CD4-positive, alpha-beta T cell treated with Interleukin-1 beta for 1 hour (primary cell): ENCODE data around the gene ERF.

Experiments
- DNase-seq, 2 donors: peaks; one replicate each; pipeline ENCODE4 v3.0.0-alpha.2; 2020 to 2022

ERF gene

DNA sequence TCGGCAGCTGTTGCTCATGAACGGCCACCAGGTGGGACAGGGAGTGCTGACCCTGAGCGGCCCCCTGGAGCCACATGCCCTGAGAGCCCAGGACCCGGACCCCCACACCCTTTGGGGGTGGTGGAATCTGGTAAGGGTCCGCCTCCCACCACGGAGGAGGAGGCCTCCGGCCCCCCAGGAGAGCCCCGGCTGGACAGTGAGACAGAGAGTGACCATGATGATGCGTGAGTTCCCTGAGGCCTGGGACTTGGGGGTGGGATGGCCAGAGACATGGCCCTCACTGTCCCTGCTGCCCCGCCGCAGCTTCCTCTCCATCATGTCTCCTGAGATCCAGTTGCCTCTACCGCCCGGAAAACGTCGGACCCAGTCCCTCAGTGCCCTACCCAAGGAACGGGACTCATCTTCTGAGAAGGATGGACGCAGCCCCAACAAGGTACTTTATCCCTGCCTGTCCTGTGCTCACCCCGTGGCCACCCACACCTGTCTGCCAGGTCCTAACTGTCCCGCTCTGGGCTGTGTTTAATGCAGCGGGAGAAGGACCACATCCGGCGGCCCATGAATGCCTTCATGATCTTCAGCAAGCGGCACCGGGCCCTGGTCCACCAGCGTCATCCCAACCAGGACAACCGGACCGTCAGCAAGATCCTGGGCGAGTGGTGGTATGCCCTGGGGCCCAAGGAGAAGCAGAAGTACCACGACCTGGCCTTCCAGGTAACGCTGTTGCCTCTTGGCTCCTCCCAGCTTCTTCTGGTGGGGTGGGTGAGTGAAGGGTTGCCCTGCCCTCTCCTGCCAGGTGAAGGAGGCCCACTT, 32.3 kb upstream of the ERF start:
- no peak for DNase-seq

DNA sequence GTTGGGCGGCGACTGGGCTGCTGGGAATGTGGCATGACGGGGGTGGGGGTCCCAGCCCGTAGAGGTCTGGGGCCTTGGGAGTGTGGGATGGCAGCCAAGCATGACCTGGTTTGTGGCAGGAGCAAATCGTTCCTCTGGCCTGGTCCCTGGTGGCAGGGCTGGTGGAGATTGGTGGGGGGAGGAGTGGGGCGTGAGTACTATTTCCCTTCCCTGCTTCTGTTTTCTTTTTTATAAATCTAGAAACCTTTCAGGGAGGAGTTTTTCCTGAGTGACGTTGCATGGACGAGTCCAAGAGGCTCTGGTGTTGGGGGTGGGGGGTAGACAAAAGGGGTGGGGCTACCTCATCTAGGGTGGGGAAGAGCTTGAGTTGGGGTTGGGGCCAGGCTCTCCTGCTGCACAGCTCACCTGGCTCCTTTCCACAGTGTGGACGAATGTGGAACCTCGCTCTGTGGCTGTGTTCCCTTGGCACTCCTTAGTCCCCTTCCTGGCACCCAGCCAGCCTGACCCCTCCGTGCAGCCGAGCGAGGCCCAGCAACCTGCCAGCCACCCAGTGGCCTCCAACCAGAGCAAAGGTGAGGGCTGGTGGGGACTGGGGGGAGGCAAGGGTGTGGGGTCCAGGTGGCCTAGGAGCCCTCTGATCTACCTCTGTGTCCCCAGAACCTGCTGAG, 31.6 kb upstream of the ERF start:
- DNase-seq: no peak

DNA sequence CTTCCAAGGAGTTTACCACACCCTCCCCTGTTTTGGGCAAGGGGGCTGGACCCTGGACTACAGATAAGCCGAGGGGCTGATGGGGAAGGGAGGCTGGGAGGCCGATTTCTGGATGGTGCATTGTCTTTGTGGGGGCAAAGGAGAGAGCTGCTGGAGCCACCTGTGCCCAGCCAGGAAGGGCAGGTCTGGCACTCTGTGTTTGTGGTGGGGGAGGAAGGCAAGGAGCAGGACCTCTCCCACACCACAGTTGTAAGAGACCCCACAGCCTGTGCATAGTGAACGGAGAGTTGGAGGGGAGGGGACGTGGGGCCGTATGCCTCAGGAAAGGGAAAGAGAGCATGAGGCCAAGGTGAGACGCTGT, 31.0 kb upstream of the ERF start:
- no peak for DNase-seq

DNA sequence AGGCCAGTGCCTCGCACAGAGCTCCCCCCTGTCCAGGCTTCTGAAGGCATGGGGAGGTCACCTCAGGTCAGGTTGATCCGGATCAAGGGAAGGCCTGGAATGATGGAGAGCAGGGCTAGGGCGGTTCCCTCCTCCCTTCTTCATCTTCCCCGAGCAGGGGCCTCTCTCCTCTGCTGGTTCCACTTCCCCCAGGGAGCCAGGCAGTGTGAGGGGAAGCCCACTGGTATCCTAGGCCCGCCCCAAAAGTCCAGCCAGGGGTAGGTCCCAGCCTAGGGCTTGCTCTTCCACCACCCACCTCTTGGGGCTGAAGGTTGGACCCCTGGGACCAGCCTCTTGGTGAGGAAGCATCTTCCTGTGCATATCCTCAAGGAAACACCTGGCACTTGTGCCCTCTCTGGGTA, 30.6 kb upstream of the ERF start:
- peak in 1 of 2 donors; percentile 31 for DNase-seq

DNA sequence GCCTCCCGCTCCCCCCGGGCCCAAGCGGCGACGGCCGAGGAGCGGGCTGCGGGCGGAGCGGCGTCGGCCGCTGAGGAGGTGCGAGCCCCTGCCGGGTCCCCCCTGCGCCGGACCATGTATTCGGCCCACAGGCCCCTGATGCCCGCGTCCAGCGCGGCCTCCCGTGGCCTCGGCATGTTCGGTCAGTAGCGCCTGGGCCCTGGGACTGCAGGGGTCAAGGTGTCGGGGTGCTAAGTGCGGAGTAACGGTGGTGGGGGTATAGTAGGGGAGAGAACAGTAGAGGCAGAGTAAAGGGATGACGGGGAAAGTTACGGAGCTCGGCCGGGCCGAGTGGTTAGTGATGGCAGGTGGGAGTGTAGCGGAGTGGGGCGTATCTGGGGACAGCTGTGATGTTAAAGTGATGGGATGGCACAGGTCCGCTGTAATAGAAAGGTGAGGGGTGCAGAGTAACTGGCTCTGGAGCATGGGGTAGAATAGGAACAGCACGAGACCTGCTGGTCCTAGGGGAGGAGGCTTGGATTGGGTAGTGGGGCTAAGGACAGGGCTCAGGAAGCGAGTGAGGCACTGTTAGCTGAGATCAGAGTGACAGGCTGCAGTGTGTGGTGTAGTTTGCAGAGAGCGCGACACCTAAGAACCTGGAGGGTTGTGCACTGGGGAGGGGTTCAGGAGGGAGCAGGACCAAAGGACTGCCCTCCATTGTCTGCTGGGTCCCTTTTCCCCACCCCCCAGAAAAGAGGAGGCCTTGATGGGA, 29.8 kb upstream of the ERF start:
- DNase-seq: no peak

DNA sequence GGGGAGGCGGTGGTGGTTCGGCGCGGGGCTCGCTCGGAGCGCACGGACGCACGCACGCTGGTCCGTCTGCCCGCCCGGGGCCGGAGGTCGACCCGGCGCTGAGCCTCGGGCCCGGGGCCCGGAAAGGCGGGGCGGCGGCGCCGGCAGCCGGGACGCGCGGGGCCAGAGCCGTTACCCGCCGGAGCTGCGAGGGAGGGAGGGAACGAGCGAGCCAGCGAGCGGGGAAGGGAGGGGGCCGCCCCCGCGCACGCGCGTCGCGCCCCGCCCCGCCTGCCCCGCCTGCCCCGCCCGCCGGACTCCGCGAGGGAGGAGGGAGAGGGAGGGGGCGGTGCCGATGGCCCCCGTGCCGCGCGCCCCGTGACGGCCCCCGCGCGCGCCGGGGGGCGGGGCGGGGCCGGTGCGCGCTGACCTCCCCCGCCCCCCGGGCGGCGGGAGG, 29.2 kb upstream of the ERF start:
- DNase-seq: peak; percentile 91

DNA sequence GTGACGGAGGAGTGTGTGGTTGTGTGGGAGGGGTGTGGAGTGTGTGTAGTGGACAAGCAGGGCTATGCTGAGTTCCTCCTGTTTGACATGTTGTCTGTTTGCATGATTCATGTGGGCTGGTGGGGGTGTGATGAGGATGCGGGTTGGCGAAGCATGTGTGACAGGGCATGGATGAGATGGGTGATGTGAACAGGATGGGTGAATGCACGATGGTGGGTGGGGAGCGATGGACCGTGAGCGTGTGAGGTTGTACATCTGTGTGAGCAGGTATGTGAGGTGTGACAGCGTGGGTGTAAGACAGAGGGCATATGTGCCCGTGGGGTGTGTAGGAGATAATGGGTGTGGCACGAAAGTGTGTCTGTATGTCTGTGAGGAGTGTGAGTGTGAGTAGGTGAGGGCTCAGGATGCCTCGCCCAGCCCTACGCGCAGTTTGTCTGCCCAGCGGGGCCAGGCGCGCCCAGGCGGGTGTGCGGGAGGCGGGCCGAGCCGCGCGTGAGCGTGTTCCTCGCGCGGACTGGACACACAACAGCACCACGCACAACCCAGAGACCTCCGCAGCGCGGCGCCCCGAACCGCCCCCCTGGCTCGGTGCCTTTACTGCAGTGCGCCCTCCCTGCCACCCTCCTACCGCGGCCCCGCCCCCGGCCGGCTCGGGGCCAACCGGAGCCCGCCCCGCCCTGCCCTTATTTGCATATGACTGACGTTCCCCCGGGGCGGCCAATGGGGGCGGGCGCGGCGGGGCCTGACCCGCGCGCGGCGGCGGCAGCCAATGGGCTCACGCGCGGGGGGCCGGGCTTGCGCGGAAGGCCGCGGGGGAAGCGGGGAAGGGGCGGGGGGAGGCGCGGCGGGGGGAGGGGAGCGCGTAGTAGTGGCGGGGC, 28.5 kb upstream of the ERF start:
- peak; percentile 97 for DNase-seq

DNA sequence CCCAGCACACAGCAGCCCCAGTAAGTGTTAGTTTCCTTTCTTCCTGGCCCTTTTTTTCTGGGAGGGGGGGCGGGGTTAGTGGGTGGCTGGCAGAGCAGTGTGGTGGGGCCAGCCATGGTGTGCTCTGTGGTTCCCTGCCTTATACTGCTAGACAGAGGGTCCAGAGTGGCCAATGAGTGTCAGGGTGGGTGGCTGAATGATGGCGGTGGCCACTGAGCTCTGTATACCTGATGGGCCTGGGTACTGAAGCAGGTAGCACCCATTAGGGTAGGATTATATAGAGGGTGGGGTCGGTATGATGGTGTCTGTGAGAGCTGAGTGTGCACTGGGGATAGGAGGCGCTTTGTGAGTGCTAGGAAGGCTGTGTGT, 27.9 kb upstream of the ERF start:
- no peak for DNase-seq

DNA sequence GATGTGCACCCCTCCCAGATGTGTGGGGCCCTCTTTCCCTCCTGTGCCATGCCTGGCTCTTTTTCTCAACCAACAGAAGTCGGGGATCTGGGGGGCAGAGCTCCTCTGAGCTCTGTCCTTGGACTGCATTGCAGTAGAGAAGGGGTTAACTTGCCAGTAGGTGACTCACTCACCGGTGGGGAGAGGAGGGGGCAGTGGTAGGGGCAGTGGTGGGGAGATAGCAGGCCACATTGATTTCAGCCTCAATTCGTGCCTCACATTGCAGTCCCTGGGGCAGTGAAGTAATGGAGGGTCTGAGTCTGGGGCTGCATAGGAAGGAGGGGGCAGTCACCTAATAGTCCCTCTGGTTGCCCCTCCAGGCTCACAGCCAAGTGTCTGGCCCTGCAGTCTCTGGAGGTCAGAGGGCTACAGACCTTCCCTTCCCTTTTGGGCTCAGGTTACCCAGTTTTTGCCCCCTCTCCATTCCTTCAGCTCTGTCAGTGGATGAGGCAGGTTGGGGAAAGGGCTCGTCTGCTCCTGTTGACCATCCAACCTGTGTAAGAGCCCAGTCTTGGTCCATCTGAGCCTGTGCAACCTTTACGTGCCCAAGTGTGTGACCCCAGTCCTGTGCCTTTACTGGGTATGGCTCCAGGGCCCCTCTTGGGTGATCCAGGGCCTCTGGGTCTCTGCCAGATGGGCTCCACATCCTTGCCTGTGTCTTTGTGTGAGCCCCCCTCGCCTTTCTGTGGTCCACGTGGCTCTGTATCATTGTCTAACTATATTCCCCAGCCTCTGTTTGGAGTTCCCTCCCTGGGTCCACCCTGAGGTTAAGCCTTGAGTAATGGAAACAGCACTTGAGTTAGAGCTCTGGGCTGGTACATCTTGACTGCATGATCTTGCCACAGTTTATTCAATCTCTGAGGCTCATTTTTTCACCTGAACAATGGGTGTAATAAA, 27.2 kb upstream of the ERF start:
- no peak for DNase-seq

DNA sequence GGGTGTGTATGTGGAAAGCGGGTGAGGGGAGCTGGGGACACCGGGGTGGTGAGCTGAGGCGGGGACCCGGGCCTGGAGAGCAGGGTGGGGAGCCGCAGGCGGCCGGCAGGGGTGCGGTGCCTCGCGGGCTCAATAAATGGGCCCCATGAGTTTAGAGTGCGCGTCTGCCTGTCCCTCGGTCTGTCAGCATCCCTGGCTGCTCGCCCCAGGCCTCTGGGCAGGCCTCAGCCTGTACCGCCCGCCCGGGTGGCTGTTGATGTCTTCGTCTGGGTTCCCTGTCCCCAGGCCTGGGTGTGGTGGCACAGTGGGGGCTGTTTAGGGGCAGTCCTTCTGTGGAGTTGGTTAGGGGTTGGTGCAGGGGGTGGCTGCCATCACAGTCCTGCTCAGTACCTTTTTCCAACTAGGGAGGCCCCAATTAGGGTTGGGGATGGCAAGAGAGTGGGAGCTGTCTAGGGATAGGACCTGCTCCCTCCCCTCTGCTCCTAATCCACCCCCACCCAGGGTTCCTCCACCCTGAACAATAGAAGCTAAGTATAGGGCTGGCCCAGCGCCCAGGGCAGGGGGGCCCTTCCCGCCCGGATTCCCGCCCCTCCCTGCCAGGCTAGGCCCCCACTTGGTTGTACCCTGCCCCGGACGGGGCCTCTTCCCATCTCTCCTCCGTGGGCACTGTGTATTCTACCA, 26.4 kb upstream of the ERF start:
- DNase-seq: peak; percentile 36 to 37

DNA sequence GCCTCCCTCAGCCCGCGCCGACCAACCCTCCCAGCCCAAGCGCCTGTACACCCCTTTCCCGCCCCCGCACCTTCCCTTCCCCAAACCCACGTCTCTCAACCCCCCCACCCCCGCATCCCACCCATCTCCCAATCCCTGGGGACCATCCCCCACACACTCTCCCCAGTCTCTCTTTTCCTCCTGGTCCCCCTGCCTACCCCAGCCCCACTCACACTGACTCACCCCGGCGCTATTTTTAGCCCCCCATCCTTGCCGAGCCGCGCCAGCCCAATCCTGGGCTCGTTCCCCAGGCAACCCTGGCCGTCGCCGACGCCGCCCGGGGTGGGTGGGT, 25.9 kb upstream of the ERF start:
- no peak for DNase-seq

DNA sequence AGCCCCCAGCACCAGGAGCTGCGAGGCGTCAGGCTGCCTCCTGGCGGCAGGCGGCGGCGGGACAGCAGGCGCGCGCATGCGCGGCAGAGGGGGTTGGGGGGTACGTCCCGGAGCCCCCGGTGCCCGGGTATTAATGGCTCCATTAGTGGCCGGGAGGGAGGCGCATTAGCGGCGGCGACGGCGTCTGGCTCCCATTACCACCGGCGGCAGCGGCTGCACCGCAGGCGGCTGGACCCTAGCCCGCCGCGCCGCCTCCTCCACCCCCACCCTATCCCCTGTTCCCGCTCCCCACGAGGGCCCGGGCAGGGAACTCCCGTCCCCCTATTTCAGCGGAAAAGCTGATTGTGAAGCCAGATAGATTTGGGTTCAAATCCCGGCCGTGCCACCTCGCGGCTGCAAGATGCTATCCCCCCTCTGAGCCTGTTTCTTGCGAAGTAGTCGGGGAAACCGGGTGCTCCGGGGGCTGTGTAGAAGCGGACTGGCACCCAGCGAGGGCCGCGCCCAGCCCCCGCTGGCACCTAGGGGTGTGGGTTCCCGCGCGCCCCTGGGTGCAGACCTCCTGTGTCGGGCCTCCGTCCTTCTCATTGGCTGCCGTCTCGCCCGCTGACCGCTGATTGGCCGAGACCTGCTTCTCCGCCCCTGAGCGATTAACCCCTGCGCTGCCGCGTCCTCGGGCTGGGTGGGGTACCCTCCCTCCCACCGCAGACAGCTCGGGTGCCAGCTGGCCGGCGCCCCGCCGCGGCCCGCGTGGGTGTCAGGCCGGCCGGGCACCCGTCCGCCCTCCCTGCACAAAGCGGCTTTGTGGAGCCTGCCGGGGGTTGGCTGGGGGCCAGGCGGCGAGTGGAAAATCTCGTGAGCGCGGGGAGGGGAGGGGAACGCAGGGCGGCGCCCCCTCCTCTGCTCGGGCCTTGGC, 25.2 kb upstream of the ERF start:
- peak; percentile 90 for DNase-seq

DNA sequence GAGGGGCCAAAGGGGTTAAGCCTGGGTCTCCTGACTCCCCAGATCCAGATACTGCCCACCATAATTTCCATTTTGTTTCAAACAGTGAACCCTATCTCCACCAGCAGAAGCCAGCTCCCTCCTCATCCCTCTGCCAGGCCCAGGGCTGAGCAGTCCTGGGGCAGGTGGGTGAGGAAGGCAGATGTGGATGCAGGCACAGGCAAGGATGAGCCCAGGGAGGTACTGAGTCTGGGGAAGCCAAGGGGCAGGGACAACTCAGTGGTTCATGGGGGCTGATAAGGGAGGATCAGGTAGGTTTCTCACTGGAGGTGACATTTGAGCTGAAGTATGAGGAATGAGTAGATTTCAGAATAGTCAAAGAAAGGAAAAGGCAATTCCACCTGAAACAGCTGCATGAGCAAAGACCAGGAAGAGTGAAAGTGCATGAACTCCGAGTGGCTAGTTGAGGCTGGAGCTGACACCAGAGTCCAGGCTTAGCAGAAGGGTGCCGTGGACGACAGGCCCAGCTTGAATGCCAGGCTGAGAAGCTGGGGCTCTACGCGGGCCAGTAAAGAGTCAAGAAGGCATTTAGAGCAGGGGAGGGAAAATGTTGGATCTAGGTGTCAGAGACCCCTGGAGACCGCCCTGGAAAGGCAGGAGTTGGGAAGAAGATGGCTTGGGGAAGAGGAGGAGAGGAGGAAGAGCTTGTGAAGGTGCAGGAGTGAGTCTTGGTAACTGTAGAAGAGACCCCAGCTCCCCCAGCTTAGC, 24.4 kb upstream of the ERF start:
- DNase-seq: no peak

DNA sequence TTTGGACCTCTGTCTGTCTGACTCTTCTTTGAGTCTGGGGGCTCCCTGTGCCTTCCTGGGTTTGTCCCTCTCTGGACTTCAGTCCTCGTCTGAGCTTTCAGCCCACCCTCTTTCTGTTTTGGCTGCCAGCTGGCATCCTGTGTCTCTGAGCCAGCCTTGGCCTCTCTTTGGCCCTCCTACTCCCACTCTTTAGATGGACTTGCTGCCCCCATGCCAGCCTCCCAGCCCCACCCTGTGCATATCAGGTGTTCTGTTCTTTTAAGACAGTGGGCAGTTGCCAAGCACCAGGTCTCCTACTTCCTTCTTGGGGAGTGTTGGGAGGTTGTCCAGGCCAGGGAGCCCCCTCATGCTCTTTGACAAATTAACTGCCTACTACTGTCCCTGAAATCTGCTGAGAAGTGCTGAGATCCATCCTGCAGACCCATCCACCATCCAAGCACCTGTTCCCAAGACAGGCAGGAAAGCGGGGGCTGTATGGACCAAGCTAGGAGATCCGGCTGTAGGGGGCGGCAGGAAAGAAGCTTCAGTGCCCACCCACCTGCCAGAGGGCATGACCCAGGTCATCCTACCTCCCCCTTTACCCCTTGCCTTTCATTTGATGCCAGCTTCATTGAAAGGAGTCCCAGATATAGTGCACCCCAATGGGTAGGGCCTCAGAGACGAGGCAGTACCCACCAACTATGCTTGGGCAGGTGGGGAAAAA, 23.7 kb upstream of the ERF start:
- no peak for DNase-seq

DNA sequence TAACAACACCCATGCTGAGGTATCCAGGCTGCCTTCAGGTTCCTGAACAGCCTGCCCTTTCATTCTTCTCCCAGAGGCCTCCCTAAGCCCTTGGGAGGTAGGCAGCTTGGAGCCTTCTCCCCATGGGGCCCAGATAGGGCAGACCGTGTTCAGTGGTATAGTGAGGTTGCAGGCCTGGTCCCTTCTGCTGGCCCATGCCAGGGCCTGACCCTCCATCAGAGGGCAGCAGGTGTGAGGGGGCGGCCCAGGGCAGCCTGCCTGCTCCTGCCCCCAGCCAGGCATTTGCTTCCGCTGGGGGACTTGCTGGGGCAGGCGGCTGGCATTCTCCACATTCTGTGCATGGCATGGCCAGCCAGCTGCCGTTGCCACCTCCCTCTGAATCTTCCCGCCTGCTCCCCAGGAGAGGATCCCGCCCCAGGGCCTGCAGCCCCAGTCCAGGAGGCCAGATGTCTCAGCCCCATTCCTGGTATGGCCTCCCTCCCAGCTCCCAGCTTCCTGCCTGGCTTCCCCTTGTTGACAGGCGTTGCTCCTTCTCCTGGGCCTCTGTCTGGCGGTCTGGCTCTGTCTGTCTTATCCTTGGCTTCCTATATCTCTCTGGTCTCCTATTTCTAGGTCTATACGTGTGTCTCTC, 23.0 kb upstream of the ERF start:
- DNase-seq: no peak

DNA sequence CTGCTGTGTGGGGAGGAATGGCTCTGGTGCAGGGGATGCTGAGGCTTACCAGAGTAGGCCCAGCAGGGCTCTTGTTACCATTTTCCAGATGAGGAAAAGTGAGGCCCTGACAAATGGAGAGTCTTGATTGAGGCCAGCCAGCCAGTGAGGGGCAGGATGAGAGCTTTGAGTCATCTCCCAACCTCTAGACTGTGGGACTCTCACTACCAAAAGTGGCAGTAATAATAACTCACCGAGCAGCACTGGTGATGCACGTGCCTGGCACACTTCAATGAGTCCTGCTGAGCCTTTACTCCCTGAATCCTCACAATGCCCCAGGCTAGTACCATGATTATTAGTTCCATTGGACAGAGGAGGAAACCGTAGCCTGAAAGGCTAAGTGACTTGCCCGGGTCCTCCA, 21.9 kb upstream of the ERF start:
- no peak for DNase-seq

DNA sequence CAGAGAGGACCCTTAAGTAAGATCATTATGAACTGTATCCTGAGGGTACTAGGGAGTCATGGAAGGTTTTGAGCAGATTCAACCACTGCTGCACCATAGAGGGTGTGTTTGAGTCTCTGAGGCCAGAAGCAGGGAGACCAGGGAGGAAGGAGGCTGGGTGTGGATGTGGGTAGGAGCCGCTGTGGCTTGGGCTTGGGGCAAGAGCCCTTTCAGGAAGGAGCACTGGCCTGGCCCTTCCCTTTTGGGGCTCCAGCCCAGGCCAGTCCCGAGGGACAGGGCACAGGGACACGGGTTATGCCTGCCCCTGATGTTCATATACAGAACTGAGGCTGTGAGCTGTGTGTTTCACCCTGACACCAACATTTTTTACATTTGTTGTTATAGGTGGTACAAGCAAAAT, 21.4 kb upstream of the ERF start:
- DNase-seq: no peak

DNA sequence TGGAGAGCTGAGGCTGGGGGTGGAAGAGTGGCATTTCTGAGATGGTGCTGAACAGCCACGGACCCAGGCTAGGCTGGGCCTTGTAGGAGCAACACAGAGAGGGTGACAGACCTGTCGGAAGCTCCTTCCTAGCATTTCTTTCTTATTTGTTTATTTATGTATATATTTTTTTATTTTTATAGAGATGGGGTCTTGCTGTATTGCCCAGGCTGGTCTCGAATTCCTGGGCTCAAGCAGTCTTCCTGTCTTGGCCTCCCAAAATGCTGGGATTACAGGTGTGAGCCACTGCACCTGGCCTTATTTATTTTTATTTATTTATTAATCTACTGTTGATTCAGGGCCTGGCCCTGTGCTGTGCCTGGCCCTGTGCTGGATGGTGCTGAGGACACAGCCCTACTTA, 20.6 kb upstream of the ERF start:
- no peak for DNase-seq
